T-helper 2 cell treated with Interferon-gamma antibody and Interleukin-4, amounts not matched to agents 5 μg/mL and 100 μg/mL, for 36 hours (primary cell): ENCODE data around the gene SYNE1.

Source experiments
- DNase-seq: peaks from one replicate; pipeline ENCODE4 v3.0.0; 2021; ENCODE audit warnings: low spot score
- H3K27ac Mint-ChIP-seq: one replicate; pipeline ENCODE4 v1.8.0; 2021; ENCODE audit warnings: mild to moderate bottlenecking, mixed read lengths
- H3K27me3 Mint-ChIP-seq: one replicate; pipeline ENCODE4 v1.8.0; 2021; ENCODE audit warnings: low read depth, mixed read lengths
- H3K36me3 Mint-ChIP-seq: one replicate; pipeline ENCODE4 v1.8.0; 2021; ENCODE audit warnings: low read depth, mixed read lengths
- H3K4me1 Mint-ChIP-seq: one replicate; pipeline ENCODE4 v1.8.0; 2021; ENCODE audit warnings: low read depth, mixed read lengths
- H3K4me3 Mint-ChIP-seq: one replicate; pipeline ENCODE4 v1.8.0; 2022; ENCODE audit warnings: mild to moderate bottlenecking, moderate library complexity, mixed read lengths
- H3K9me3 Mint-ChIP-seq: one replicate; pipeline ENCODE4 v1.8.0; 2021; ENCODE audit warnings: mixed read lengths

The SYNE1 gene

GRCh38 chr6:152300517-152300916 is 336.6 kb downstream of the SYNE1 start:
- DNase-seq: no peak
- Mint-ChIP-seq H3K27ac (peak overlapping the region; percentile 100), H3K9me3 (no peaks in the 10 kb centered on the region), H3K4me3 (peak overlapping the region; percentile 100), H3K4me1 (peaks cover 29% of the 10 kb centered on the region), H3K36me3 (peaks cover 2% of the 10 kb centered on the region), H3K27me3 (no peaks in the 10 kb centered on the region)

DNA sequence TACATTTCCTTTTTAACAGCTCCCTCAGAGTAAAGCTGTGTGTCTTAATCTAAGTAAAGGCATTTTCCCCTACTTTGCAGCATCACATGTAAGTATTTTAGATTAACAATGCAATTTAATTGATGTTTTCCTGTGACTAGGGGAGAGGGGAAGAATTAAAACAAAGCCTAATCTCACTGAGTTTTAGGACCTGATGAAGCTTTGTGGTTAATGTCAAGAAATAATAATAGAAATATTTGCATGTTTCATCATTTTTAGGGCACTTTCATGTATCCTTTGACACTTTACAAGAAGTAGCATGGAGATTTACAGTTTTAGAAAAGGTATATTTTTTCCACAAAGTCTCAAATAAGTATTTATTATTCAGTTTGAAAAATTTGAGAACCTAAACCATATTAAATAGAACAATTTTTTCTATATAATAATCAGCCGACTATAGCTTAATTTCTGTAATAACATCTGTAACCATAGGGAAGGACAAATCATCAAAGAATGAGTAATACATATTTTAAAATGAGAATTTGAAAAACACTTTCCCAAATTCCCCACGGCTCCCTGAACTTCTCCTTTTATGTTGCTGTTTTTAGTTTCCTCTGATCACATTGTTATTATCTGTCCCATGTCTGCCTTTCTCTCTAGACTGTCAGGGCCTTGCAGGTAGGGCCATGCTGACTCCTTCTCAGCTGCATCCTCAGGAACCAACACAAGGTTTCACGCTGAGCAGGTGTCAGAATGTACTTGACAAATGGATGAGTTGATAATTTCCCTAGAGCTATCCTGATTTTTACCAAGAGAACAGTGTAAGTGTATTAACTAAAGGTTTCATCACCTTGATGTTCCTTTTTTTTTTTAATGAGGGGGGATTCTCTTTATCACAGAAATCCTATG is 338.1 kb downstream of the SYNE1 start:
- Mint-ChIP-seq H3K4me3 (no peak overlapping the region), H3K27me3 (no peaks in the 10 kb centered on the region), H3K9me3 (no peaks in the 10 kb centered on the region), H3K4me1 (peaks cover 29% of the 10 kb centered on the region), H3K27ac (no peak overlapping the region), H3K36me3 (peaks cover 2% of the 10 kb centered on the region)
- no peak for DNase-seq

- H3K27ac Mint-ChIP-seq: no peak overlapping the region
- no peak for DNase-seq
- no peaks in the 10 kb centered on the region for H3K27me3 Mint-ChIP-seq
- no peaks in the 10 kb centered on the region for H3K9me3 Mint-ChIP-seq
- peaks cover 29% of the 10 kb centered on the region for H3K4me1 Mint-ChIP-seq
- peaks cover 9% of the 10 kb centered on the region for H3K36me3 Mint-ChIP-seq
- H3K4me3 Mint-ChIP-seq: no peak overlapping the region
Observed at GRCh38 chr6:152298055-152298647, 339.0 kb downstream of the SYNE1 start.

- Mint-ChIP-seq H3K4me3 (no peak overlapping the region), H3K4me1 (peaks cover 25% of the 10 kb centered on the region), H3K27ac (no peak overlapping the region), H3K9me3 (no peaks in the 10 kb centered on the region), H3K36me3 (peaks cover 9% of the 10 kb centered on the region), H3K27me3 (no peaks in the 10 kb centered on the region)
- DNase-seq: no peak
Observed at GRCh38 chr6:152296648-152297376, 340.4 kb downstream of the SYNE1 start.

DNA sequence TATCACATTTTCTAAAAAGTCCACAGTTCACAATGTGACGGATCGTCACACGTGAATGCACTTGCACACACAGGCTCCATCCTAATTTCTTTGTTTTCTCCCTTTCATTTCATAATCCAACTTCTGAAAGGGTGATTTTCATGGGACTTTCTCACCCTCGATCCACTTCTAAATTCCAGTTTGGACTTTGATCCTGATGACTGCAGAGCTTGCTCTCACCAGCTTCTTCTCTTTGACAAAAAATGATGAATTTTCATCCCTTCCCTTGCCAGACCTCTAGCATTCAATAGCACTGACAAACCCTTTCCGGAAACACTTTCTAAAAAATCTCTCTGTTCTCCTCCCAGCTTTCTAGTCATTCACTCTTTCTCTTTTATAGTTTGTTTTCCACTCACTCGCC is 341.2 kb downstream of the SYNE1 start:
- Mint-ChIP-seq H3K36me3 (peaks cover 12% of the 10 kb centered on the region), H3K4me3 (no peak overlapping the region), H3K9me3 (no peaks in the 10 kb centered on the region), H3K27ac (no peak overlapping the region), H3K4me1 (peaks cover 22% of the 10 kb centered on the region), H3K27me3 (no peaks in the 10 kb centered on the region)
- no peak for DNase-seq

DNA sequence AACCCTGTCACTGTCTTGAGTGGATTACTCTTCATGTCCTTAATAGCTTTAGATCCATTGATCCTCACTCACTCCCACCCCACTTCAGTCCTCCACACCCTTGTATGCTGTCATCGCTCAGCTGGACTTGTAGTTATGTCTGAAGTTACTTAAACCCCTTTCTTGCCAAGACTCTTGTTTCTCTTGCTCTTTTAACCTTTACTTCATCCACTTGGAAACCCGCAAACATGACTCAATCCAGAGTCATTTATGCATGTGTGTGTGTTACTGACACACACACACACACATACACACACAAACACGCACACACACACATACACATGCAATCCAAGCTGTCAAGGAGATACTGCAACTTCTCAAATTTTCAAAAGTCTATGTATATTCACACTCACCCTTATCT is 341.8 kb downstream of the SYNE1 start:
- no peaks in the 10 kb centered on the region for H3K27me3 Mint-ChIP-seq
- H3K4me1 Mint-ChIP-seq: peaks cover 16% of the 10 kb centered on the region
- no peaks in the 10 kb centered on the region for H3K9me3 Mint-ChIP-seq
- no peak overlapping the region for H3K4me3 Mint-ChIP-seq
- H3K27ac Mint-ChIP-seq: no peak overlapping the region
- H3K36me3 Mint-ChIP-seq: peaks cover 12% of the 10 kb centered on the region
- no peak for DNase-seq

GRCh38 chr6:152293404-152293803 is 343.8 kb downstream of the SYNE1 start:
- Mint-ChIP-seq H3K4me1 (peaks cover 5% of the 10 kb centered on the region), H3K27ac (no peak overlapping the region), H3K9me3 (no peaks in the 10 kb centered on the region), H3K4me3 (no peak overlapping the region), H3K27me3 (no peaks in the 10 kb centered on the region), H3K36me3 (peaks cover 15% of the 10 kb centered on the region)
- DNase-seq: no peak

DNA sequence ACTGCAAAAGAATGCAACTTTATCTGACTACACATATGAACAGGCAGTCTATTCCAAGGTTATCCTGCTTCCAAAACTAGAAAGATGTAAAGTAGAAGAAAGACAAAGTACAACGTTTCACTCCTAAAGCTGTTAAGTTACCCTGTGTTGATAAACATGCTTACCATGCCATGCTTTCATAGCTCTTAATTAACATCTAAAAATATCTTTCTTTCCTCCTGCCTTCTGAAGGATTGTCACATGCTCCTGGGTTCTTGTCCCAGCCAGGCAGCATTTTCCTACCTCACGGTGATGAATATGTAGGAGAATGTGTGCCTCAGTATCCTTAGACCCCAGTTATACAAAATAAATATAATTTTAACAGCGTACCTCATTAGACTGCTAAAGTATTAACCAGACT is 344.6 kb downstream of the SYNE1 start:
- peaks cover 18% of the 10 kb centered on the region for H3K36me3 Mint-ChIP-seq
- H3K9me3 Mint-ChIP-seq: no peaks in the 10 kb centered on the region

DNA sequence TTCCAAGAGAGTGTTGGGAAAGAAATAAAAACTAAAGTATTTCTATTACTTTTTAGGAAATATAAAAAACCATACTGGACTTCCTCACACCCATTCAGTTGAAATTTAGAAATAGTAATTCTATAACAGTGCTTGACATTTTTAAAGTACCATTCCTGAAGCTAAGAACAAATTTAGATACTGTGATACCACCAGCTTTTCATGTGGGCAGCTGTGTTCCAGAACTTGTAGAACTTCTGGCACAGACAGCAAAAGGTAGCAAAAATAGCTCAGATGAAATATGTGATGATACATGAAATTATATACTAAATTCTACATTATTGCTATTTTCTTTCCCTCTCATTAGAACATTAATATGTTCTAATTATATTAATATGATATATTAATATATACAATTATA is 346.5 kb downstream of the SYNE1 start:
- DNase-seq: no peak
- Mint-ChIP-seq H3K9me3 (no peaks in the 10 kb centered on the region), H3K27me3 (no peaks in the 10 kb centered on the region), H3K4me3 (no peak overlapping the region), H3K36me3 (peaks cover 20% of the 10 kb centered on the region), H3K27ac (no peak overlapping the region), H3K4me1 (no peaks in the 10 kb centered on the region)

More for the DNA sequence above, 344.6 kb downstream of the SYNE1 start:
- DNase-seq: no peak
- Mint-ChIP-seq H3K27me3 (no peaks in the 10 kb centered on the region), H3K27ac (no peak overlapping the region), H3K4me1 (peaks cover 4% of the 10 kb centered on the region), H3K4me3 (no peak overlapping the region)

GRCh38 chr6:152277826-152278329 is 359.3 kb downstream of the SYNE1 start:
- Mint-ChIP-seq H3K36me3 (peaks cover 24% of the 10 kb centered on the region), H3K27ac (no peak overlapping the region), H3K27me3 (no peaks in the 10 kb centered on the region), H3K4me1 (no peaks in the 10 kb centered on the region), H3K4me3 (no peak overlapping the region), H3K9me3 (no peaks in the 10 kb centered on the region)
- DNase-seq: no peak

GRCh38 chr6:152273638-152274037 is 363.5 kb downstream of the SYNE1 start:
- Mint-ChIP-seq H3K4me3 (no peak overlapping the region), H3K27ac (no peak overlapping the region), H3K9me3 (no peaks in the 10 kb centered on the region), H3K4me1 (peaks cover 6% of the 10 kb centered on the region), H3K36me3 (peaks cover 33% of the 10 kb centered on the region), H3K27me3 (no peaks in the 10 kb centered on the region)
- no peak for DNase-seq

DNA sequence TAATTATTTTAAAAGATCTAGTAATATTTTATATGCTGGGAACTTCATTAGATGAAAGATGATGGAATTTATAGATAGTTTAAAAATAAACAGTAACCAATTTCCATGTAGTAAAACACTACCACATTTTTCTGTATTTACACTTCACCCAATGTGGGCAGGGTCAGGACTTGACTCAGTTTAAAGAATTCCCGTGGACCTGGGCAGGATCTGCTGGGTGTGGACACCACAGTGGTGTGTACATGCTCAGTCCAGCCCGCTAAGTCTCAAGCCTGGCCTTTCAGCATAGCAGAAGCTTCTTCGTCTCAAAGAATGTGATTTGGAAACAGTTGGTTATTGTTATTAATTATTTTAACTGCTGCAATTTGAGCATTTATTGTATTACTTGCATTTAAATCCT is 364.2 kb downstream of the SYNE1 start:
- Mint-ChIP-seq H3K4me3 (no peak overlapping the region), H3K27me3 (no peaks in the 10 kb centered on the region), H3K4me1 (peaks cover 8% of the 10 kb centered on the region), H3K9me3 (no peaks in the 10 kb centered on the region), H3K36me3 (peaks cover 34% of the 10 kb centered on the region), H3K27ac (no peak overlapping the region)
- no peak for DNase-seq

DNA sequence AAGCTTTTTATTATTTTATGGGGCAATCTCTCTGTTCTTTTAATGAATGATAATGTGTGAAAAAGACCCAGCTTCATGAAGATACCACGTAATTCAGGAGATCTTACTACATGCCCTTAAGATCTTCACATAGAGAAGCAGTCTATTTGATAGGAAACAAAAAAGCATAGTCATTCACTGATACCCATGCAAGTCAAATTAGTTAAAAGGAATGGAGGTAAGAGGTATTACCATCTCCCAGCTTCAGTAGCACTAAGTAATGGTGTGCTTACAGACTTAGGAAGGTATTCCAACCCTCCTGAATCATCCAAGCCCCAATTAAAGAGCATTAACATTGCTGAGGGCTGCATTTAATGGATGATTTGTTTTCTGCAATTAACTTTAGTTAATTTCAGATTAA is 364.7 kb downstream of the SYNE1 start:
- Mint-ChIP-seq H3K4me3 (no peak overlapping the region), H3K4me1 (peaks cover 9% of the 10 kb centered on the region), H3K9me3 (no peaks in the 10 kb centered on the region), H3K36me3 (peaks cover 30% of the 10 kb centered on the region), H3K27ac (no peak overlapping the region), H3K27me3 (no peaks in the 10 kb centered on the region)
- DNase-seq: no peak
